A673 (cell line): Measurements from ENCODE around the gene SCN3B.

ENCODE experiments used
- CTCF ChIP-seq: fragments of 300-800, 200-600 bp; sonication (generic); conservative IDR thresholded peaks from 2 replicates; pipeline ENCODE4 v1.5.1; 2017; ENCODE audit warnings: low read depth, mild to moderate bottlenecking, antibody characterized with exemption, low read length, moderate library complexity, mixed read lengths
- EZH2 ChIP-seq: fragments of 200-600 bp; sonication (generic); IDR thresholded peaks from 2 replicates; pipeline ENCODE4 v1.6.1; 2017; ENCODE audit warnings: borderline replicate concordance, low read depth, mild to moderate bottlenecking, mixed read lengths, antibody characterized with exemption, low read length; ENCODE audit not compliant: poor library complexity, severe bottlenecking

- no peak for TF ChIP-seq CTCF
- no peak for TF ChIP-seq EZH2
These were observed 69.2 kb downstream of the SCN3B start for GRCh38 chr11:123585206-123585605.
